Endothelial cell of umbilical vein (primary cell): ENCODE results near the gene PLD1. TPM values are rescaled to one million over a fixed set of nuclear protein-coding genes. Genes with fewer than 3 reads are reported as not detected.

ENCODE experiments used
- BruUV-seq: library from RNA; stranded (reverse); fragments of 400-500 nt; replicated peaks from 2 replicates; lab custom pipeline; 2021; lab: Mats Ljungman, UMichigan
- CTCF ChIA-PET: fragments of 300-600, 350-600 bp; sonication (Branson Sonifier 250); formaldehyde crosslinking; loops from one replicate; lab custom pipeline; 2021; ENCODE audit warnings: antibody characterized with exemption, inconsistent platforms; lab: Charles Lee
- POLR2A ChIA-PET: fragments of 300-600, 350-600 bp; sonication (Branson Sonifier 250); formaldehyde crosslinking; loops from one replicate; lab custom pipeline; 2021; ENCODE audit warnings: antibody characterized with exemption, inconsistent platforms; lab: Charles Lee
- DNase-seq: peaks from one replicate; pipeline ENCODE4 v3.0.0-alpha.2; 2011; ENCODE audit warnings: low read depth, low spot score
- FAIRE-seq: peaks from 2 replicates; lab custom pipeline; 2011; peaks lifted over from hg19 to GRCh38; lab: Jason Lieb, UNC
- H2AFZ ChIP-seq: 2 replicates; pipeline ENCODE4 v1.6.0; 2012; ENCODE audit warnings: low read depth, low read length, control low read depth, inconsistent platforms
- H3K27ac ChIP-seq: 2 replicates; pipeline ENCODE4 v1.5.1; 2011; ENCODE audit warnings: low read depth, mild to moderate bottlenecking, control low read depth, low read length, moderate library complexity; ENCODE audit not compliant: insufficient read depth
- H3K27me3 ChIP-seq, 2 experiments: 2 replicates each; pipeline versions ENCODE4 v1.6.0 to v1.6.1; 2011; ENCODE audit warnings: low read length in 2 of 2, mixed read lengths in 1 of 2; ENCODE audit not compliant: control insufficient read depth in 2 of 2, insufficient read depth in 2 of 2
- H3K36me3 ChIP-seq, 2 experiments: 2 replicates in 1 of 2; 3 replicates in 1 of 2; pipeline ENCODE4 v1.5.1; 2011; ENCODE audit warnings: low read length in 2 of 2, mild to moderate bottlenecking in 1 of 2, moderate library complexity in 1 of 2; ENCODE audit not compliant: control insufficient read depth in 2 of 2, insufficient read depth in 2 of 2; ENCODE audit errors: extremely low read depth in 1 of 2
- H3K4me1 ChIP-seq: 3 replicates; pipeline ENCODE4 v1.5.1; 2011; ENCODE audit warnings: mild to moderate bottlenecking, low read length; ENCODE audit not compliant: control insufficient read depth, insufficient read depth; ENCODE audit errors: extremely low read depth
- H3K4me2 ChIP-seq: 2 replicates; pipeline ENCODE4 v1.6.1; 2011; ENCODE audit warnings: low read length, control low read depth, mixed read lengths; ENCODE audit not compliant: insufficient read depth
- H3K4me3 ChIP-seq, 3 experiments: fragments of 200-600 bp in 1 of 3; sonication (generic), shearing (Covaris generic) in 1 of 3; replicated peaks in 1 of 3; 2 replicates each; pipeline ENCODE4 v1.5.1; 2011 to 2016; ENCODE audit warnings: control low read depth in 3 of 3, low read length in 3 of 3, mild to moderate bottlenecking in 2 of 3, inconsistent platforms in 1 of 3, low read depth in 1 of 3, moderate library complexity in 1 of 3; ENCODE audit not compliant: insufficient read depth in 1 of 3
- H3K79me2 ChIP-seq: 2 replicates; pipeline ENCODE4 v1.6.0; 2012; ENCODE audit warnings: low read length, inconsistent platforms; ENCODE audit not compliant: control insufficient read depth, insufficient read depth
- H3K9ac ChIP-seq: replicated peaks from 2 replicates; pipeline ENCODE3; 2011; ENCODE audit warnings: low read length, control low read depth; ENCODE audit not compliant: insufficient read depth; ENCODE audit errors: extremely low read depth
- H3K9me1 ChIP-seq: replicated peaks from 3 replicates; pipeline ENCODE4 v1.6.0; 2011; ENCODE audit warnings: mild to moderate bottlenecking, low read length; ENCODE audit not compliant: control insufficient read depth, insufficient read depth; ENCODE audit errors: extremely low read depth
- H3K9me3 ChIP-seq: replicated peaks from 2 replicates; pipeline ENCODE4 v1.5.1; 2012; ENCODE audit warnings: low read length, inconsistent platforms; ENCODE audit not compliant: control insufficient read depth, insufficient read depth
- H4K20me1 ChIP-seq: replicated peaks from 2 replicates; pipeline ENCODE3; 2011; ENCODE audit warnings: mild to moderate bottlenecking, low read length; ENCODE audit not compliant: control insufficient read depth, insufficient read depth; ENCODE audit errors: extremely low read depth
- JUN ChIP-seq: IDR thresholded peaks from 2 replicates; pipeline ENCODE4 v1.6.1; 2011; ENCODE audit warnings: borderline replicate concordance, low read depth; ENCODE audit not compliant: insufficient read length, insufficient read depth
- MYC ChIP-seq: IDR thresholded peaks from one replicate; pipeline ENCODE4 v1.6.1; 2011; ENCODE audit warnings: mild to moderate bottlenecking, low read depth, low read length
- POLR2A ChIP-seq: IDR thresholded peaks from 2 replicates; pipeline ENCODE4 v1.6.1; 2012; ENCODE audit warnings: low read depth, mild to moderate bottlenecking, control low read depth, low read length
- dilution Hi-C: fragments of 300-500 bp; cut with MboI; formaldehyde crosslinking; loops from one replicate; pipeline ENCODE4 v1.15.0; 2019; ENCODE audit warnings: low sequenced_read_pairs; ENCODE audit not compliant: extremely low pct_ligation_motif_present
- intact Hi-C: fragments of 100-400 bp; cut with micrococcal nuclease; formaldehyde crosslinking; loops from one replicate; pipeline ENCODE4 v1.10.0; 2022
- polyA plus RNA-seq, 4 experiments: library from polyadenylated mRNA; depleted of rRNA in 3 of 4; stranded (reverse) in 3 of 4; unstranded in 1 of 4; fragments of >200 nt; gene quantifications; 2 replicates each; pipeline versions ENCODE4 v1.2.1 to v1.2.3, GENCODE V29; 2011 to 2012; ENCODE audit warnings: missing spikeins in 1 of 4
- total RNA-seq: library from RNA; stranded (reverse); gene quantifications from 2 replicates; pipeline ENCODE4 v1.2.3, GENCODE V29; 2021
- TF ChIP-seq, protein P1 (sequence below): IDR thresholded peaks from 2 replicates; pipeline ENCODE4 v1.6.1; 2011; ENCODE audit not compliant: insufficient read depth, insufficient read length
- TF ChIP-seq, protein P2 (sequence below), 2 donors: IDR thresholded peaks; 1 replicate in 1 of 2; 2 replicates in 1 of 2; pipeline ENCODE4 v1.5.1; 2011; ENCODE audit warnings: low read length in 2 of 2, mild to moderate bottlenecking in 2 of 2, moderate library complexity in 2 of 2, control low read depth in 1 of 2, inconsistent platforms in 1 of 2, low read depth in 1 of 2; ENCODE audit not compliant: insufficient read depth in 1 of 2; ENCODE audit errors: extremely low read depth in 1 of 2

The PLD1 gene
- total and polyA plus RNA-seq, 2 donors (not counting 3 experiments of a cell fraction or from before 2014, with no cell fraction given), result 42.0 to 108 TPM

DNA sequence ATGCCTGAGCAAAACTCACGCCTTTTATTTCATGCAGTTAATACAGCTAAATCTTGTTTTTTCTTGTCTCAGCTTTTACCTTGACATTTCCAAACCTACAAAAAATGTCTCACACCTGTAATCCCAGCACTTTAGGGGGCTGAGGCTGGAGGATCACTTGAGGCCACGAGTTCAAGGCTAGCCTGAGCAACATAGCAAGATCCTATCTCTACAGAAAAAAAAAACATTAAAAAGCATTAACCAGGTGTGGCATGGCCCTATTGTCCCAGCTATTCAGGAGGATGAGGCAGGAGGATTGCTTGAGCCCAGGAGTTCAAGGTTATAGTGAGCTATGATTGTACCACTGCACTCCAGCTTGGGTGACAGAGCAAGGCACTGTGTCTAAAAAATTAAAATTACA, 29.0 kb upstream of the PLD1 start:
- H4K20me1 ChIP-seq, result no peaks in the 10 kb centered on the region
- no peaks in the 10 kb centered on the region for H3K36me3 ChIP-seq
- no peak overlapping the region for H3K27ac ChIP-seq
- BruUV-seq, result no TSS peak
- no peak overlapping the region for H3K4me3 ChIP-seq
- H3K4me1 ChIP-seq, result peaks cover 55% of the 10 kb centered on the region
- H3K79me2 ChIP-seq, result no peaks in the 10 kb centered on the region
- TF ChIP-seq MYC (no peak), JUN (no peak)
- TF ChIP-seq, protein P1, sequence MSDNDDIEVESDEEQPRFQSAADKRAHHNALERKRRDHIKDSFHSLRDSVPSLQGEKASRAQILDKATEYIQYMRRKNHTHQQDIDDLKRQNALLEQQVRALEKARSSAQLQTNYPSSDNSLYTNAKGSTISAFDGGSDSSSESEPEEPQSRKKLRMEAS, result no peak
- no peak overlapping the region for H3K9ac ChIP-seq
- FAIRE-seq (no peak), DNase-seq (no peak)
- ChIA-PET POLR2A (no interaction called here), CTCF (interaction anchor here (1.1 to 3.4 kb wide), 5 partner anchors 10 to 35 kb away, joined by 3 to 12 read pairs (median 4); no protein-coding TSS in a partner anchor)
- dilution Hi-C loops, result no loop called here
- no peak overlapping the region for H2AFZ ChIP-seq
- H3K27me3 ChIP-seq, result no peaks in the 10 kb centered on the region
- H3K4me2 ChIP-seq, result no peak overlapping the region
- H3K9me1 ChIP-seq, result no peaks in the 10 kb centered on the region
- intact Hi-C loops, result no loop called here
- H3K9me3 ChIP-seq, result no peaks in the 10 kb centered on the region

DNA sequence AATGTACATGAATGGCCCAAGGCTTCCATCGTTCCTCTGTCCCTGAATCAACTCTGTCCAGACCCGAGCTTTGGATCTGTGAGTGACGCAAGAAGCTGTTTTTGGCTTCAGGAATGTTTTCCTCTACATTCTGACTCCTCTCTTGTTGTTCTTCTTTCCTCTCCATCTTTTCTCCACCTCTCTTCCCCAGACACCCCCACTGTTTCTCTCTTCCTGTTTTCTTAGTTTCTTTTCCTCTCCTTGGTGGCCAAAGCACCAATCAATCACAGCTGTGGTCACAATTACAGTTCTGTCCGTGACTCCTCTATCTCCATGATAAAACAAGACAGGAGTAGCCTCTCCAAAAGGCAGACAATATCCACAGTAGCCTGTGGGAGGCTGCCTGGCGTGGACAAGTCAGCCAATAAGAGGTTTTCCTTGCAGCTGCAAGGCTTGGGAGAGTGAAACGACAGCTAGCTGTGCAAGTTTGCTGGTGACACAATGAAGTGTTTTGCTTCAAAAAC, 28.0 kb upstream of the PLD1 start:
- H3K9me3 ChIP-seq, result no peaks in the 10 kb centered on the region
- peak; percentile 79 for FAIRE-seq
- no peaks in the 10 kb centered on the region for H3K9me1 ChIP-seq
- no peaks in the 10 kb centered on the region for H3K36me3 ChIP-seq
- BruUV-seq, result no TSS peak
- dilution Hi-C loops, result no loop called here
- TF ChIP-seq POLR2A (no peak), JUN (peak; percentile 46)
- TF ChIP-seq, protein P2, sequence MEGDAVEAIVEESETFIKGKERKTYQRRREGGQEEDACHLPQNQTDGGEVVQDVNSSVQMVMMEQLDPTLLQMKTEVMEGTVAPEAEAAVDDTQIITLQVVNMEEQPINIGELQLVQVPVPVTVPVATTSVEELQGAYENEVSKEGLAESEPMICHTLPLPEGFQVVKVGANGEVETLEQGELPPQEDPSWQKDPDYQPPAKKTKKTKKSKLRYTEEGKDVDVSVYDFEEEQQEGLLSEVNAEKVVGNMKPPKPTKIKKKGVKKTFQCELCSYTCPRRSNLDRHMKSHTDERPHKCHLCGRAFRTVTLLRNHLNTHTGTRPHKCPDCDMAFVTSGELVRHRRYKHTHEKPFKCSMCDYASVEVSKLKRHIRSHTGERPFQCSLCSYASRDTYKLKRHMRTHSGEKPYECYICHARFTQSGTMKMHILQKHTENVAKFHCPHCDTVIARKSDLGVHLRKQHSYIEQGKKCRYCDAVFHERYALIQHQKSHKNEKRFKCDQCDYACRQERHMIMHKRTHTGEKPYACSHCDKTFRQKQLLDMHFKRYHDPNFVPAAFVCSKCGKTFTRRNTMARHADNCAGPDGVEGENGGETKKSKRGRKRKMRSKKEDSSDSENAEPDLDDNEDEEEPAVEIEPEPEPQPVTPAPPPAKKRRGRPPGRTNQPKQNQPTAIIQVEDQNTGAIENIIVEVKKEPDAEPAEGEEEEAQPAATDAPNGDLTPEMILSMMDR (IDR thresholded peaks at IDR 0.05; ENCODE audit: extremely low read depth in 1 of 2, insufficient read depth in 1 of 2, low read depth in 1 of 2, low read length in 2 of 2), result peak in 1 of 2 donors; percentile 12
- peak; percentile 94 for DNase-seq
- H3K4me1 ChIP-seq, result peaks cover 64% of the 10 kb centered on the region
- H3K27ac ChIP-seq, result peak overlapping the region; percentile 77
- H3K9ac ChIP-seq, result peak overlapping the region; percentile 70
- peak overlapping the region; percentile 64 for H3K4me2 ChIP-seq
- intact Hi-C loops, result loop anchor here (1.0 kb wide), 2 partner anchors 25 to 36 kb away; no protein-coding TSS in a partner anchor
- ChIA-PET CTCF (interaction anchor here (0.6 to 3.4 kb wide), 7 partner anchors 9 to 877 kb away, joined by 3 to 12 read pairs (median 4); no protein-coding TSS in a partner anchor), POLR2A (interaction anchor here (0.6 to 1.2 kb wide), 3 partner anchors 23 to 352 kb away, joined by 3 to 5 read pairs (median 3); partner anchors contain the start of gene FNDC3B)
- peak overlapping the region; percentile 81 for H2AFZ ChIP-seq
- H3K4me3 ChIP-seq, result no peak overlapping the region
- H3K79me2 ChIP-seq, result no peaks in the 10 kb centered on the region
- H3K27me3 ChIP-seq, result no peaks in the 10 kb centered on the region
- no peaks in the 10 kb centered on the region for H4K20me1 ChIP-seq
